Left colon (tissue), 2 donors: ENCODE data around the gene NLGN4X. TPM values are rescaled to one million over a fixed set of nuclear protein-coding genes. Genes with fewer than 3 reads are reported as not detected.
"Not testable (repeated sequence)": the region's sequence is repeated elsewhere in the genome, so short reads cannot be mapped to it uniquely, and the experiment has no call there.

ENCODE experiments used
- ATAC-seq: fragments of 200-7000 bp; cut with Tn5 transposase; one replicate; pipeline ENCODE4 v1.9.1; 2020; ENCODE audit warnings: mild to moderate bottlenecking, moderate library complexity
- DNase-seq, 2 donors: peaks; one replicate each; pipeline ENCODE4 v3.0.0-alpha.2; 2020
- intact Hi-C, 2 donors: fragments of 100-400 bp; cut with DNase I in 1 of 2; cut with micrococcal nuclease in 1 of 2; formaldehyde crosslinking; loops; one replicate each; pipeline versions ENCODE4 v1.11.2 to v1.14.0; 2022; cut with DNase I, micrococcal nuclease
- total RNA-seq, 2 donors: library from RNA; stranded (reverse); fragmentation: NEBNext Ultra II Directional; extraction: Animal tissue kit (Norgen Biotek cat#: 25700); gene quantifications; one replicate each; pipeline ENCODE4 v1.2.1, GENCODE V29; 2021
- donor health status: DM: no; HTN: no; CAD: no.
- donor health status: DM: yes; HTN: yes; CAD: no.

NLGN4X gene
- total RNA-seq, 2 donors from 2014 or later, result 1.7 to 1.8 TPM

GRCh38 chrX:5915783-5916182 is 312.9 kb downstream of the NLGN4X start:
- DNase-seq (no peak), ATAC-seq (no peak)
- intact Hi-C loops, result no loop called here

DNA sequence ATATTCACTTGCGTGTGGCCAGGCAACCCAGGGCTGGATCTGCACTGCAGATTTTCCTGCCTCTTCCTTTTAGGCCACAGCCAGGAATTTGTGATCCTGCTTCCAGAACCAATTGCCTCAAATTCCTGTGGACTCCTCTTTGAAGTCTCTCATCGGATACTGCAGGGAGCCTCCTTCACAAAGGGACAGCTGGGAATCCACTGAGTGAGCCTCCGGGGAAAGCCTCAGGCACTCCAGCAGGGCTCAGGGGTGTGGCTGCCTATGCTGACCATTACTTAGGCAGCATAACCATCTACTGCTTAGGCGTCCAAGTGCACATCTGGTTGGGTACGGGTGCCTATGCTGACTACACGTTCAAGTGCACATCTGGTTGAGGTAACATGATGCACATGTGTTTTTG is 321.5 kb downstream of the NLGN4X start:
- DNase-seq (no peak), ATAC-seq (no peak)
- intact Hi-C loops, result no loop called here

DNA sequence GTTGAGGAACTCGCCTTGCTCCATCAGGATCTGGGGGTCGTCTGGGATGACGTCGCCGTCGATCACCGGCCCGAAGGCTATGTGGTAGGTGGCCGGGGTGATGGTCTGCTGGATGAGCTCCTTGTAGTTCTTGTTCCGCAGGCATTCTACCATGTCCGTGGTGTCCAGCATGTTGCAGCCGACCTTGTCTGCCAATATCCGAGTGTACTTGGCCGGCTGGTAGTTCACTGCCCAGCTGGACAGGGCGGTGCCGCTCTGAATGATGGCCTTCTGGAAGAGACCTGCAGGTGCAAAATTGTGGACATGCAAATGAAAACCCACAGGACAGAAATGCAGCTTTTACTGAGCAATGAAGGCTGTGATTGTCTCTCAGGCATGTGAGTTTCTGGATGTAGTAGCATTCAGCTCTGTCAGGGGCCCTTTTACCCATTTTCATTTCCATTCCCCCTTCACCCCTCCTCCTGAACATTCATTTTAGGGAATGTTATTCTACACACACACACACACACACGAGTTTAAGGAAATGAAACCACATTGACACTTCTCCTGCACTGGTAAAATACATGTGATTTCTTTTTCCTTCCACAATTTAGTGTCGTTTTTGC is 325.0 kb downstream of the NLGN4X start:
- DNase-seq, ATAC-seq, intact Hi-C loops: not testable (repeated sequence)

DNA sequence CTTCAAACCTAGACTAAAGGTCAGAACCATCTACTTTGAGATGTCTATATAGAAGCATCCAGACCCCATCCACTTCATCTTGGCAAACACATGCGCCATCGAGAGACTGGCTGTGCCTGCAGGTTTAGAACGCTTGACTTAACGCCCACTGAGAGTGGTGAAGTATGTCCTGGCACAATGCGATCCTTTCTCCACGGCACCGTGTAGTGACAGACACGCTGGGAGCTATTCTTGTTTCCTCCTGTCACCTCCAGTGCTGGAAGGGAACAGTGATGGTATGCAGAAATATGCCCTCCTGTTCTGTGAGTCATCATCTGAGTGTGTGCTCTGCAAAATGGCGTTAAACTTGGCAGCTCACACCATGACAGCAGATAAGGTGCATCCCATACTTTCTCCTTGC is 330.2 kb downstream of the NLGN4X start:
- intact Hi-C loops, result no loop called here
- ATAC-seq (no peak), DNase-seq (no peak)

DNA sequence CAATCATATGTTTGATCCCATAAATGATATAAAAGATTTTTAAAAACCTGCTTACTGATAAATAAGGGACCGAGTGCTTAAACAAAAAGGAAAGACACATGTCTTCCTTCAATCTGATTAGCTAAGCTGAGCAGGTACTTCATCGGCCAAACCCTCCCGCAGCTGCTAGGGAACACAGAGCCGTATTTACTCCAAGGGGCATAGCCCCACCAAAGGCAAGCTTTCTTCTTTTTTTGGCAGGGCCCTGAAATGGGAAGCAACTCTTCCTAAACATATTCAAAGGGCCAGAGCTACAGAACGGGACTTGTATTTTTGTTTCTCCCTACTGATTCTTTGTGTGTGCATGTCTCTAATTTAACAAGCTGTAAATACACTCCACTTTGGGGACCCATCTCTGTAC is 337.3 kb downstream of the NLGN4X start:
- DNase-seq, result no peak
- no peak for ATAC-seq
- intact Hi-C loops, result no loop called here

DNA sequence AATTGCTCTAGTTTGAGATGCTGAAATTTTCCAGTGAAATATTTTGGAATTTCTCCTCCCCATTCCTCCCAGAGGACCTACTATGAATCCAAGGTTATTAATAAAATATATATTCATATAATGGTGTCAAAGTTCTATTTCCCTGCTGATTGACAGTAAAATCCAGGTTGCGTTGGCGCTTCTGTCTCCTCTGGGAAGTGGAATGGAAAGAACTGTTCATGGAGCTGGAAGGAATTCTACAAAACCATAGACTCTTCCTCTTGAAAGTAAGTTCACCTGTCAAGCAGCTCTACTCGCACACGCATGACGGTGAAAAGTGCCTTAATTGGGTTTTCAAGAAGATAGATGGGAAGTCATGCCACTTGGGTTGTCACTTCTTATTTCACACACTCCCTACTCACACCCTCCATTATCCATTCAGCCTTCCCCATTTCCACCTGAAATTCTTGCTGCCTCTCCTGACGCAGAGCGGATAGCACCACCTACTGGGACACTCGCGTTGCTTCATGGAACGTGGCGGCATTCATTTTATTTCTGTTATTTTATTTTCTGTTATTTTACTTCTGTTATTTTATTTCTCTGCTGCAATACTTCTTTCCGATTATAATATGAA is 351.6 kb downstream of the NLGN4X start:
- DNase-seq (peak in 1 of 2 donors; percentile 4), ATAC-seq (no peak)
- intact Hi-C loops, result no loop called here

- intact Hi-C loops, result no loop called here
- no peak for ATAC-seq
- DNase-seq, result no peak
Observed at GRCh38 chrX:5870238-5870637, 358.4 kb downstream of the NLGN4X start.

- intact Hi-C loops, result no loop called here
- ATAC-seq (no peak), DNase-seq (no peak)
Observed at GRCh38 chrX:5869786-5870185, 358.9 kb downstream of the NLGN4X start.

GRCh38 chrX:5867778-5868177 is 360.9 kb downstream of the NLGN4X start:
- intact Hi-C loops, result no loop called here
- no peak for DNase-seq
- no peak for ATAC-seq

- DNase-seq (no peak), ATAC-seq (no peak)
- intact Hi-C loops, result no loop called here
Observed at GRCh38 chrX:5857232-5857631, 371.4 kb downstream of the NLGN4X start.

DNA sequence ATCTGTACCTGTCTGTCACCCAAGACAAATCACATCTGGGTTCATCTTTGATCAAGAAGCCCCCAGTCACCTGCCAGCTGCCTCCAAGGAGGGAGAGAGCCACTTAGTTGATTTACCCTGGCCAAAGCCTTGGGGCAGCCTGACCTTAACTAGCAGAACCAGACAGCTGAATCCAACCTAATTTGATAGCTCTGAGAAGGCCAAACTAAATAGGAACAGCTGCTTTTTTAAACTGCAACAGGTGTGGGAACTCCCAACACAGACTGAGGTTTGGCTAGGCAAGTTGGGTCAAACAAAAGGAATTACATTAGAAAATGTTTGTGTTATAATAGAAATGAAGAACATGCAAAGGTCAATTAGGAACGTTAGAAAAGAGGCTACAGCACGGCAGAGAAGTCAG is 375.7 kb downstream of the NLGN4X start:
- DNase-seq, result no peak
- intact Hi-C loops, result no loop called here
- ATAC-seq, result no peak

GRCh38 chrX:5842601-5843000 is 386.1 kb downstream of the NLGN4X start:
- ATAC-seq, result no peak
- intact Hi-C loops, result no loop called here
- DNase-seq, result no peak
